Measurements from ENCODE around the gene PGC. TPM values are rescaled to one million over a fixed set of nuclear protein-coding genes. Genes with fewer than 3 reads are reported as not detected.

PGC gene
- total and polyA plus RNA-seq, 2 of the 8 experiments (the other 6 are each of a cell fraction or from before 2014, with no cell fraction given), result 0.09 TPM; not detected in 1

DNA sequence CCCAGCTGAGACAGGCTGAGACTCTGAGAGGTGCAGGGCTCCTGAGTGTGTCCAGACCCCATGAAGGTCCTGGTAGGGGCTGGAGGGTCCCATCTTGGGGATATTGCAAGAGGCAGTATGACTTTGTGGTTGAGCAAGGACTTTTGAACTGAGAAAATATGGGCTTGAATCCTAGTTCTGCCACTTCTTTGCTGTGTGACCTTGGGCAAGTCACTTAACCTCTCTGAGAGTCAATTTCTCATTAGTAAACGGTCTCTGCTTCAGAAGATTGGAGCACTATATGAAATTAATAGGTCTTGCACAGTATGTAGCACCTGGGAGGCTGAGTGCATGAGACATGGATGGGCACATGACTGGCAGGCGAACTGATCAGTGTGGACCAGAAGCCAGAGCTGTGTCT, 54.5 kb downstream of the PGC start:
- no peak overlapping the region for H2AK5ac ChIP-seq (ENCODE audit: low read depth, low read length)
- no peak overlapping the region for H3K4me2 ChIP-seq (ENCODE audit: insufficient read depth in 1 of 2, low read depth in 2 of 2, low read length in 2 of 2)
- H3K14ac ChIP-seq (ENCODE audit: insufficient read length), result no peak overlapping the region
- peaks cover 0 to 6% (median 4%) of the 10 kb centered on the region in 4 experiments; a peak in 3 of 7 replicates for H3K4me1 ChIP-seq (replicated peaks in 1 of 4; ENCODE audit: control insufficient read depth in 3 of 4, insufficient read depth in 4 of 4, low read length in 3 of 4)
- H4K91ac ChIP-seq (replicated peaks; ENCODE audit: insufficient read length, low read length), result no peak overlapping the region
- CTCF ChIA-PET (ENCODE audit: partially characterized antibody), result interaction anchor here (0.5 to 14.1 kb wide), 8 partner anchors 8 to 345 kb away, joined by 3 to 181 read pairs (median 7); no protein-coding TSS in a partner anchor
- H3K27me3 ChIP-seq (replicated peaks in 1 of 4; ENCODE audit: control insufficient read depth in 3 of 4, extremely low read depth in 1 of 4, insufficient read depth in 3 of 4, low read length in 3 of 4), result no peaks in the 10 kb centered on the region
- H3K56ac ChIP-seq (replicated peaks; ENCODE audit: insufficient read length, low read depth, low read length), result no peak overlapping the region
- H2AFZ ChIP-seq (ENCODE audit: low read length), result no peak overlapping the region
- no peaks in the 10 kb centered on the region for H3K36me3 ChIP-seq (ENCODE audit: control insufficient read depth in 2 of 4, insufficient read depth in 4 of 4, low read length in 3 of 4)
- H2BK20ac ChIP-seq (ENCODE audit: low read length), result no peak overlapping the region
- H2BK120ac ChIP-seq (replicated peaks; ENCODE audit: low read depth, low read length), result no peak overlapping the region
- no peak overlapping the region for H3K4ac ChIP-seq (replicated peaks; ENCODE audit: insufficient read length, low read depth, low read length)
- no peak overlapping the region for H3K23ac ChIP-seq (ENCODE audit: insufficient read length)
- no peak overlapping the region for H3K9ac ChIP-seq (replicated peaks in 1 of 4; ENCODE audit: extremely low read depth in 1 of 4, low read depth in 3 of 4, low read length in 3 of 4)
- FAIRE-seq (no peak), DNase-seq (ENCODE audit: low read depth in 1 of 2, low spot score in 2 of 2) (no peak)
- H2BK12ac ChIP-seq (ENCODE audit: low read depth, low read length), result no peak overlapping the region
- peak overlapping the region; percentile 67; the same call in 1 of the 2 replicates for H2BK15ac ChIP-seq (ENCODE audit: low read length)
- H4K5ac ChIP-seq (ENCODE audit: insufficient read length, low read depth, low read length), result no peak overlapping the region
- no peak overlapping the region for H2BK5ac ChIP-seq (ENCODE audit: low read depth, low read length)
- H4K8ac ChIP-seq (ENCODE audit: extremely low read depth, insufficient read depth, low read length), result no peak overlapping the region
- H3K23me2 ChIP-seq (ENCODE audit: low read depth, low read length), result no peaks in the 10 kb centered on the region
- POLR2A ChIA-PET (ENCODE audit: partially characterized antibody), result no interaction called here
- no peak overlapping the region for H3K27ac ChIP-seq (ENCODE audit: low read depth, low read length)
- no peak overlapping the region for H3K4me3 ChIP-seq (ENCODE audit: extremely low read depth in 1 of 4, insufficient read depth in 2 of 4, low read depth in 3 of 4, low read length in 4 of 4)
- WGBS, 2 experiments (ENCODE audit: extremely low coverage in 1 of 2, insufficient coverage in 1 of 2, insufficient read length in 1 of 2, insufficient replicate concordance in 2 of 2, low coverage in 1 of 2, low lambda C conversion rate in 2 of 2, missing lambda C conversion rate in 1 of 2), result 86% methylated on average over 2 of the region's 2 CpGs; no CpG with 5 or more reads in 1 of the 2 experiments
- H3K79me1 ChIP-seq (ENCODE audit: low read depth, low read length), result no peaks in the 10 kb centered on the region
- TF ChIP-seq POLR2AphosphoS5 (IDR thresholded peaks at IDR 0.05; ENCODE audit: low read depth, low read length) (no peak), ATF3 (IDR thresholded peaks at IDR 0.05; ENCODE audit: insufficient read depth, low read depth, low read length) (no peak), KDM1A (IDR thresholded peaks at IDR 0.05; ENCODE audit: borderline replicate concordance, low read length) (0 out of 2 replicates have a peak, but pooled peaks have one; percentile 30), BRCA1 (IDR thresholded peaks at IDR 0.05; ENCODE audit: low read depth, low read length) (no peak), SIX5 (IDR thresholded peaks at IDR 0.05; ENCODE audit: low read depth, low read length) (no peak)
- H3K18ac ChIP-seq (ENCODE audit: extremely low read depth, low read length), result no peak overlapping the region
- no peaks in the 10 kb centered on the region for H3K9me3 ChIP-seq (ENCODE audit: insufficient read depth in 2 of 2, low read depth in 1 of 2, low read length in 1 of 2)
- no peaks in the 10 kb centered on the region for H4K20me1 ChIP-seq (replicated peaks in 1 of 2; ENCODE audit: control insufficient read depth in 1 of 2, insufficient read depth in 2 of 2, low read length in 2 of 2)
- no peaks in the 10 kb centered on the region for H3K79me2 ChIP-seq (ENCODE audit: control insufficient read depth in 1 of 2, insufficient read depth in 2 of 2, low read length in 2 of 2)

Data from H1 (cell line).